SK-N-MC (cell line): Measurements from ENCODE around the gene EXOC3.

Experiments used
- DNase-seq: peaks from one replicate; pipeline ENCODE4 v3.0.0-alpha.2; 2011; ENCODE audit warnings: low read depth, low spot score
- H3K27ac ChIP-seq: fragments of 200-600 bp; sonication (generic); 2 replicates; pipeline ENCODE4 v1.5.1; 2016; ENCODE audit warnings: mixed run types
- H3K36me3 ChIP-seq: fragments of 200-600 bp; sonication (generic); 2 replicates; pipeline ENCODE4 v1.6.1; 2017; ENCODE audit warnings: antibody characterized with exemption, low read length, mixed read lengths; ENCODE audit not compliant: insufficient read depth
- H3K4me3 ChIP-seq: fragments of 200-600 bp; sonication (generic); 2 replicates; pipeline ENCODE4 v1.5.1; 2016
- H3K9ac ChIP-seq: fragments of 200-600 bp; sonication (generic); 2 replicates; pipeline ENCODE4 v1.8.0; 2017; ENCODE audit warnings: mixed run types, mixed read lengths; ENCODE audit not compliant: insufficient read length
- H3K9me3 ChIP-seq: fragments of 200-600 bp; sonication (generic); 2 replicates; pipeline ENCODE4 v1.6.1; 2017; ENCODE audit warnings: low read depth, mild to moderate bottlenecking, antibody characterized with exemption, low read length, moderate library complexity, mixed read lengths
- EZH2 ChIP-seq: fragments of 200-600 bp; sonication (generic); IDR thresholded peaks from one replicate; pipeline ENCODE4 v1.6.1; 2017; ENCODE audit warnings: antibody characterized with exemption
- FOXP2 ChIP-seq: optimal IDR thresholded peaks from 2 replicates; pipeline ENCODE3; 2011; ENCODE audit warnings: mild to moderate bottlenecking, moderate library complexity; ENCODE audit not compliant: insufficient read depth; ENCODE audit errors: extremely low read length, control extremely low read depth
- POLR2AphosphoS5 ChIP-seq: IDR thresholded peaks from 2 replicates; pipeline ENCODE4 v1.6.1; 2012; ENCODE audit warnings: mild to moderate bottlenecking, low read depth, low read length, borderline replicate concordance

Gene EXOC3

DNA sequence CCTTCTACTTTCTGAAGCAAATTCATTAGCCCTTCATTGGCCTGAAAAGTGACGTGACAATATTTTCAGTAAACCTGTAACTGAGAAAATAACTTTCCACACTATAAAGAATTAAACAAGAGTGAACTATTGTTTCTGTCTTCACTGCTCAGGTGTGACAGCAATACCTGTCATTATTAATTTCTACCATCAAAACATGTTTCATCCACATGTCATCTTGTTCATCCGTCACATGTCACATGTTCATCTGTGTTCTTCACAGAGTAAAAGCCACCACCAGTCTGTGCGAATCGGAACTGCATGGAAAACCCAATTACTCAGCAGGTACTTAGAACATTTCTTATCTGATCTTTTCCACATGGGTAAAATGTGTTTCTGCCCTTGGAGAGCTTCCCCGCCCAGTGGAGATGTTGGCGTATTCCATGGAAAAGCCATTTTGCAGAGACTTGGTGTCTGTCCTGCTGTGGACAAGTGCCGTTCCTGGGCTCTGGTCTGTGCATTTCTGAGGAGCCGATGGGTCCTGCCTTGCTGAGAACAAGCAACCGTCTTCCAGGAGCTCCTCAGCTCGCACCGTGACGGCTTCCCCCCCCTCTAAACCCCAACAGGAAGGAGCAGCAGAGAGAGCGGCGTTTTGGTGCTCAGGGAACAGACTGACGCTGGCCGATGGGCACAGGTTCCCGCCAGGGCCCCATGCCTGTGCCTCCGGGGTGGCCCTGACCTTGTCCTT lies 10.6 kb upstream of the EXOC3 start:
- no peak for DNase-seq
- Histone ChIP-seq H3K36me3 (peaks cover 27% of the 10 kb centered on the region; the same call in 1 of the 2 replicates), H3K9ac (no peak overlapping the region), H3K4me3 (no peak overlapping the region), H3K27ac (no peak overlapping the region), H3K9me3 (no peaks in the 10 kb centered on the region)
- TF ChIP-seq EZH2 (no peak), POLR2AphosphoS5 (no peak), FOXP2 (no peak)

DNA sequence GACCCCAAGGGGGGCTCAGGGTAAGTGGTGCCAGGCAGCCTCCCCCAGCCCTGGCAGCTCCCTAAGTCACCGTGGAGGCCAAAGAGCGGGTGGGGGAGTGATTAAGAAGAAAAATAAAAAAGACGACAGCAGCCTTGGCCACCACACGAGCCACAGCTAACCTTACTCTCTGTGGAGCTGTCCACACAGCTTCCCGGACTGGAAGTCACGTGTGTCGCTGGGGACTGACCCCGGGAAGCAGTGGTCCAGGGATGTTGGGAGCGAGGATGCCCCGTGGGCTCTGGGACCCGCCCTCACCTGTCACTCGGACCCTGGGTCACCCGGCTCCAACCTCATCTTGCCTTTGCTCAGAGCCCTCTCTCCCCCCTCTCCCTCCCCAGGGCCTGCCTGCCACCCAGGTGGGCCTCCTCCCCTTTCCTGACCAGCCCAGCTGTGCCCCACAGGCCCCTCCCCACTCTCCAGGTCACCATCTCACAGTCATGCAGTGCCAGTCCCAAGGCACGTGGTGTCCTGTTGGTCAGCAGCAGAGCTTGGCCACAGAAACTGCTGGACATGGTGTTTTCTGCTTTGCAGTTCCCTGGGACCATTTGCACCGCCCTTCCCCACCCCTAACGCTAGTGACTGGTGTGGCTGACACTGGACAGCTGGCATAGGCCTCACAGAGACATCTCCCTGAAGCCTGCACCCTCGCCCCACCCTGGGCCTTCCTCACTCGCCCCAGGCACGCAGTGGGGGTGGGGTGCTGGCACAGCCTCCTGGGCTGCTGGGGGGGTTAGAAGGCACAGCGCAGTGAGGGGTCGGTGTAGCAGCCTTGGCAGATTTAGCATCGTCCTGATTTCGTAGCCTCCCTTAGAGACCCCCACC lies 9.8 kb upstream of the EXOC3 start:
- Histone ChIP-seq H3K36me3 (peaks cover 19% of the 10 kb centered on the region; the same call in 1 of the 2 replicates), H3K9ac (no peak overlapping the region), H3K9me3 (no peaks in the 10 kb centered on the region), H3K4me3 (no peak overlapping the region), H3K27ac (no peak overlapping the region)
- DNase-seq: no peak
- TF ChIP-seq POLR2AphosphoS5: no peak
- no peak for TF ChIP-seq FOXP2
- TF ChIP-seq EZH2: no peak

DNA sequence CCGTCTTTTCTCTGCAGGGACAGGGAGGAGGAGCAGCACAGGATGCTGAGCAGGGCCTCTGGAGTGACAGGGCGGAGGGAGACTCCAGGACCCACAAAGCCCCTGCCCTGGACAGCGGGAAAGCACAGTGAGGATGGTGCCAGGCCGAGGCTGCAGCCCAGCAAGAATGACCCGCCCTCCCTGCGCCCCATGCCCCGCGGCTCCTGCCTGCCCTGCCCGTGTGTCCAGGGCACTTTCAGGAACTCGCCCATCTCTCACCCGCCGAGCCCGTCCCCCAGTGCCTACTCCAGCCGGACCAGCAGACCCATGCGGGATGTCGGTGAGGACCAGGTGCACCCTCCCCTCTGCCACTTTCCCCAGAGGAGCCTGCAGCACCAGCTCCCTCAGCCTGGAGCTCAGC lies 9.1 kb upstream of the EXOC3 start:
- Histone ChIP-seq H3K36me3 (peaks cover 13% of the 10 kb centered on the region; the same call in 1 of the 2 replicates), H3K4me3 (no peak overlapping the region), H3K9me3 (no peaks in the 10 kb centered on the region), H3K9ac (no peak overlapping the region), H3K27ac (no peak overlapping the region)
- TF ChIP-seq POLR2AphosphoS5: no peak
- TF ChIP-seq EZH2: no peak
- TF ChIP-seq FOXP2: no peak
- no peak for DNase-seq

DNA sequence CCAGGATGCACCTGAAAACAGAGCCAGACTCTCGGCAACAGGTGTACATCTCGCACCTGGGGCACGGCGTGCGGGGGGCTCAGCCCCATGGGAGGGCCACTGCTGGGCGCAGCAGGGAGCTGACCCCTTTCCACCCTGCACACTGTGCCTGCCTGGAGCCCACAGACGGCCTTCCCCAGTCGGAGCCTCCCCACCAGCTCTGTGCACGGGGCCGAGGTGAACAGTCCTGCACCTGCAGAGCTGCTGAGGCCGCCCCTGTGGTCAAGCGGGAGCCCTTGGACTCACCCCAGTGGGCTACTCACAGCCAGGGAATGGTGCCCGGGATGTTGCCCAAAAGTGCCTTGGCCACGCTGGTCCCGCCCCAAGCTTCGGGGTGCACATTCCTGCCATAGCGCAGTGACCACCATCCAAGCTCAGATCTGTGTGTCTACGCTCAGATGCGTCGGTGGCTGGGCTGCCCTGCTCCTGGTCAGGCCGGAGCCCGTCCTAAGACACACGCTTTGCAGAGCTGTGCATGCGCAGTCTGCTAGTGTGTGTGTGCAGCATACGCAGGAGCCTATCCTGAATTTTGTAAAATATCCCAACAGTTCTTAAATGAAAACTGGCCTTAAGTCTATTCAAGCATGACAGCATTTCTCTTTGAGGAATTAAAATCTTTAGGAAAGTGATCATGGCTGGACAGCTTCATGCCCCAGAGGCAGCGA lies 8.4 kb upstream of the EXOC3 start:
- Histone ChIP-seq H3K9ac (no peak overlapping the region), H3K36me3 (peaks cover 12% of the 10 kb centered on the region; the same call in 1 of the 2 replicates), H3K9me3 (no peaks in the 10 kb centered on the region), H3K27ac (no peak overlapping the region), H3K4me3 (no peak overlapping the region)
- TF ChIP-seq POLR2AphosphoS5 (no peak), FOXP2 (no peak), EZH2 (no peak)
- no peak for DNase-seq

GRCh38 chr5:435156-435790 lies 7.7 kb upstream of the EXOC3 start:
- Histone ChIP-seq H3K9me3 (no peaks in the 10 kb centered on the region), H3K36me3 (peaks cover 10% of the 10 kb centered on the region; the same call in 1 of the 2 replicates), H3K9ac (no peak overlapping the region), H3K4me3 (no peak overlapping the region), H3K27ac (no peak overlapping the region)
- TF ChIP-seq FOXP2: no peak
- TF ChIP-seq POLR2AphosphoS5: no peak
- no peak for TF ChIP-seq EZH2
- no peak for DNase-seq

DNA sequence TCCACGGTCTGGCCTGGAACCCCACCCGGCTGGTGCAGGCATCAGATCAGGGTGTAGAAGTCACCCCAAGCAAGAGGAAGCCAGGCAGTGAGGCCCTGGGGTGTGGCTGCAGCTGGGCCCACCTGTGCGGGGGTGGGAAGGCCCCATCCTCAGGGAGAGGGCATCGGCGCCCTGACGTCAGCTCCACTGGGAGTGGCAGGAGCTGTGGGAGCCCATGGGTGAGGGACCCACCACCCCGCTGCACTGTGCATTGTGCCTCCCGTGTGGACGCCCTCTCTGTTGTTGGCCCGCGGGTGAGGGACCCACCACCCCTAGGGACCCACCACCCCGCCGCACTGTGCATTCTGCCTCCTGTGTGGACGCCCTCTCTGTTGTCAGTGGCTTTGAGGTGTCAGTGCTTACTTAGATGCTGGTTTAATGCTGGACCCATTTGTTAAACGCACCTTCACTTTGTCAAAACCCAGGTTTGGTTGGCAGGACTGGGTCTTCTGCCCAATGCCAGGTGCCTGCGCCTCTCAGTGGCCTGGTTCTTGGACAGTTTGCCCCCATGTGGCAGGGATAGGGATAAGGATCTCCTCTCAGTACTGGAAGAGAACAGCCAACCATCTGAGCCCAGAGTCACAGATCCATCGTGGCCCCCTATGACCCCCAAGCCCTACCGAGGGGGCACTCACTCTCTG lies 6.9 kb upstream of the EXOC3 start:
- no peak overlapping the region for H3K9ac ChIP-seq
- no peaks in the 10 kb centered on the region for H3K9me3 ChIP-seq
- peaks cover 6% of the 10 kb centered on the region; the same call in 1 of the 2 replicates for H3K36me3 ChIP-seq
- H3K27ac ChIP-seq: no peak overlapping the region
- H3K4me3 ChIP-seq: no peak overlapping the region
- DNase-seq: no peak
- no peak for TF ChIP-seq EZH2
- 0 out of 2 replicates have a peak, but pooled peaks have one; percentile 2 for TF ChIP-seq POLR2AphosphoS5

GRCh38 chr5:436641-436975 lies 6.4 kb upstream of the EXOC3 start:
- Histone ChIP-seq H3K9ac (no peak overlapping the region), H3K4me3 (no peak overlapping the region), H3K9me3 (no peaks in the 10 kb centered on the region), H3K36me3 (0 out of 2 replicates have a peak, but pooled peaks cover 6% of the 10 kb centered on the region), H3K27ac (no peak overlapping the region)
- TF ChIP-seq EZH2 (no peak), FOXP2 (no peak), POLR2AphosphoS5 (no peak)
- no peak for DNase-seq
